HepG2 (cell line): ENCODE results near the gene TMTC4. TPM values are rescaled to one million over a fixed set of nuclear protein-coding genes. Genes with fewer than 3 reads are reported as not detected.

Experiments
- ZNF224 ChIP-seq: sonication (generic); formaldehyde crosslinking; IDR thresholded peaks from 2 replicates; pipeline ENCODE4 v1.5.0; 2020; ENCODE audit warnings: mild to moderate bottlenecking, missing genetic modification reagents
- ZNF256 ChIP-seq: sonication (generic); formaldehyde crosslinking; conservative IDR thresholded peaks from 2 replicates; pipeline ENCODE4 v1.4.0; 2020; ENCODE audit warnings: missing genetic modification reagents
- ZNF446 ChIP-seq: sonication (generic); formaldehyde crosslinking; IDR thresholded peaks from 2 replicates; pipeline ENCODE4 v1.5.0; 2020; ENCODE audit warnings: mild to moderate bottlenecking, missing genetic modification reagents
- ZNF670 ChIP-seq: sonication (generic); formaldehyde crosslinking; IDR thresholded peaks from 2 replicates; pipeline ENCODE4 v1.8.0; 2022; ENCODE audit warnings: mild to moderate bottlenecking, missing genetic modification reagents, borderline replicate concordance
- polyA plus RNA-seq, 8 experiments: library from polyadenylated mRNA; depleted of rRNA in 3 of 8; stranded (reverse) in 7 of 8; unstranded in 1 of 8; fragments of >200 nt; fragmentation: Illumina TruSeq in 4 of 8; extraction: Trizol in 4 of 8; gene quantifications; 2 replicates each; pipeline versions ENCODE4 v1.2.1 to v1.2.3, GENCODE V29; 2011 to 2016; ENCODE audit warnings: low read depth in 4 of 8, missing spikeins in 1 of 8, mixed read lengths in 1 of 8; ENCODE audit not compliant: insufficient read depth in 1 of 8
- total RNA-seq, 5 experiments: library from RNA; depleted of rRNA; stranded (reverse); fragments of >200 nt; fragmentation: Illumina TruSeq; extraction: Trizol; gene quantifications; 2 replicates each; pipeline ENCODE4 v1.2.3, GENCODE V29; 2016; ENCODE audit warnings: low read depth in 1 of 5
- TF ChIP-seq, protein P1 (sequence below): sonication (generic); formaldehyde crosslinking; IDR thresholded peaks from 2 replicates; pipeline ENCODE4 v1.5.1; 2020; ENCODE audit warnings: mild to moderate bottlenecking, missing genetic modification reagents
- TF ChIP-seq, protein P2 (sequence below): sonication (generic); formaldehyde crosslinking; IDR thresholded peaks from 2 replicates; pipeline ENCODE4 v1.8.0; 2022; ENCODE audit warnings: mild to moderate bottlenecking, missing genetic modification reagents, borderline replicate concordance
- TF ChIP-seq, protein P3 (sequence below): sonication (generic); formaldehyde crosslinking; IDR thresholded peaks from 2 replicates; pipeline ENCODE4 v1.5.1; 2020; ENCODE audit warnings: mild to moderate bottlenecking, missing genetic modification reagents, moderate library complexity
- TF ChIP-seq, protein P4 (sequence below): sonication (generic); formaldehyde crosslinking; IDR thresholded peaks from 2 replicates; pipeline ENCODE4 v1.8.1; 2023; ENCODE audit warnings: mild to moderate bottlenecking, missing genetic modification reagents

Gene TMTC4
- total and polyA plus RNA-seq, 2 of the 13 experiments (the other 11 are each of a cell fraction or from before 2014, with no cell fraction given), result 16.0 to 22.6 TPM

DNA sequence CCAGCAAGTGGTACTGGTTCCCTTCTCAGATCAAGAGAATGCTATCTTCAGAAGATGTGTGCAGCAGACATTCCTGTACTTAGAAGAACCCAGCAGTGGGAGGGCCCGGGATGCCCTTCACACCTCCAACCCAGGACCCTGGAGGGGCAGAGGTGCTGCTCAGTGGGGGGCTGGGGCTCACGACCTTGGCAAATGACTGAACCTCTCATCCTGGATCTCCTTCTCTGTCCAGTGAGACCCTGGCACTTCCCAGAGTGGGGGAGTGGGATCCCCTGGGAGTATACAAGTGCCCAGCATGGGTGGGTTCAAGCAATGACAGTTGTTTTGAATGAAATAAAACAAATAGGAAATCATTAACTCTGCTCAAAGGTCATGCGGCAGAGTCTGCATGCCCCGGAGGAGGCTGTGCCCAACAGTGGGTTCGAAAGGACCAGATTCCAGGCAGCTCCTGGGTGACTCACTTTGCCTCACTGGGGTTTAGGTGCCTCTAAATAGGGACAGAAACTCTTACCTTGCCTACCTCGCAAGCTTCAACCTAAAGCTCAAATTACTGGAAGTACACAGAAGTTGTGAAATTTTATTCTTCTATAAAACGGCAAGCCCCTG lies 112.9 kb downstream of the TMTC4 start (continued):
- TF ChIP-seq, protein P1, sequence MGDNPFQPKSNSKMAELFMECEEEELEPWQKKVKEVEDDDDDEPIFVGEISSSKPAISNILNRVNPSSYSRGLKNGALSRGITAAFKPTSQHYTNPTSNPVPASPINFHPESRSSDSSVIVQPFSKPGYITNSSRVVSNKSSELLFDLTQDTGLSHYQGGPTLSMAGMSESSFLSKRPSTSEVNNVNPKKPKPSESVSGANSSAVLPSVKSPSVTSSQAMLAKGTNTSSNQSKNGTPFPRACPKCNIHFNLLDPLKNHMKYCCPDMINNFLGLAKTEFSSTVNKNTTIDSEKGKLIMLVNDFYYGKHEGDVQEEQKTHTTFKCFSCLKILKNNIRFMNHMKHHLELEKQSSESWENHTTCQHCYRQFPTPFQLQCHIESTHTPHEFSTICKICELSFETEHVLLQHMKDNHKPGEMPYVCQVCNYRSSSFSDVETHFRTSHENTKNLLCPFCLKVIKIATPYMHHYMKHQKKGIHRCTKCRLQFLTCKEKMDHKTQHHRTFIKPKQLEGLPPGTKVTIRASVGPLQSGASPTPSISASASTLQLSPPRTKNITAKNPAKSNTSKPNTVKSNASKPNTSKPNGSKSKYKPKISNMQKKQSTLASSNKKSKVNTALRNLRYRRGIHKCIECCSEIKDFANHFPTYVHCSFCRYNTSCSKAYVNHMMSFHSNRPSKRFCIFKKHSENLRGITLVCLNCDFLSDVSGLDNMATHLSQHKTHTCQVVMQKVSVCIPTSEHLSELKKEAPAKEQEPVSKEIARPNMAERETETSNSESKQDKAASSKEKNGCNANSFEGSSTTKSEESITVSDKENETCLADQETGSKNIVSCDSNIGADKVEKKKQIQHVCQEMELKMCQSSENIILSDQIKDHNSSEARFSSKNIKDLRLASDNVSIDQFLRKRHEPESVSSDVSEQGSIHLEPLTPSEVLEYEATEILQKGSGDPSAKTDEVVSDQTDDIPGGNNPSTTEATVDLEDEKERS (CRISPR knock-in tag), result no peak
- TF ChIP-seq, protein P2, sequence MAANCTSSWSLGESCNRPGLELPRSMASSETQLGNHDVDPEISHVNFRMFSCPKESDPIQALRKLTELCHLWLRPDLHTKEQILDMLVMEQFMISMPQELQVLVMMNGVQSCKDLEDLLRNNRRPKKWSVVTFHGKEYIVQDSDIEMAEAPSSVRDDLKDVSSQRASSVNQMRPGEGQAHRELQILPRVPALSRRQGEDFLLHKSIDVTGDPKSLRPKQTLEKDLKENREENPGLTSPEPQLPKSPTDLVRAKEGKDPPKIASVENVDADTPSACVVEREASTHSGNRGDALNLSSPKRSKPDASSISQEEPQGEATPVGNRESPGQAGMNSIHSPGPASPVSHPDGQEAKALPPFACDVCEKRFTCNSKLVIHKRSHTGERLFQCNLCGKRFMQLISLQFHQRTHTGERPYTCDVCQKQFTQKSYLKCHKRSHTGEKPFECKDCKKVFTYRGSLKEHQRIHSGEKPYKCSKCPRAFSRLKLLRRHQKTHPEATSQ, result no peak
- TF ChIP-seq ZNF670 (CRISPR knock-in tag), result no peak
- TF ChIP-seq ZNF446 (CRISPR knock-in tag), result no peak
- TF ChIP-seq, protein P3, sequence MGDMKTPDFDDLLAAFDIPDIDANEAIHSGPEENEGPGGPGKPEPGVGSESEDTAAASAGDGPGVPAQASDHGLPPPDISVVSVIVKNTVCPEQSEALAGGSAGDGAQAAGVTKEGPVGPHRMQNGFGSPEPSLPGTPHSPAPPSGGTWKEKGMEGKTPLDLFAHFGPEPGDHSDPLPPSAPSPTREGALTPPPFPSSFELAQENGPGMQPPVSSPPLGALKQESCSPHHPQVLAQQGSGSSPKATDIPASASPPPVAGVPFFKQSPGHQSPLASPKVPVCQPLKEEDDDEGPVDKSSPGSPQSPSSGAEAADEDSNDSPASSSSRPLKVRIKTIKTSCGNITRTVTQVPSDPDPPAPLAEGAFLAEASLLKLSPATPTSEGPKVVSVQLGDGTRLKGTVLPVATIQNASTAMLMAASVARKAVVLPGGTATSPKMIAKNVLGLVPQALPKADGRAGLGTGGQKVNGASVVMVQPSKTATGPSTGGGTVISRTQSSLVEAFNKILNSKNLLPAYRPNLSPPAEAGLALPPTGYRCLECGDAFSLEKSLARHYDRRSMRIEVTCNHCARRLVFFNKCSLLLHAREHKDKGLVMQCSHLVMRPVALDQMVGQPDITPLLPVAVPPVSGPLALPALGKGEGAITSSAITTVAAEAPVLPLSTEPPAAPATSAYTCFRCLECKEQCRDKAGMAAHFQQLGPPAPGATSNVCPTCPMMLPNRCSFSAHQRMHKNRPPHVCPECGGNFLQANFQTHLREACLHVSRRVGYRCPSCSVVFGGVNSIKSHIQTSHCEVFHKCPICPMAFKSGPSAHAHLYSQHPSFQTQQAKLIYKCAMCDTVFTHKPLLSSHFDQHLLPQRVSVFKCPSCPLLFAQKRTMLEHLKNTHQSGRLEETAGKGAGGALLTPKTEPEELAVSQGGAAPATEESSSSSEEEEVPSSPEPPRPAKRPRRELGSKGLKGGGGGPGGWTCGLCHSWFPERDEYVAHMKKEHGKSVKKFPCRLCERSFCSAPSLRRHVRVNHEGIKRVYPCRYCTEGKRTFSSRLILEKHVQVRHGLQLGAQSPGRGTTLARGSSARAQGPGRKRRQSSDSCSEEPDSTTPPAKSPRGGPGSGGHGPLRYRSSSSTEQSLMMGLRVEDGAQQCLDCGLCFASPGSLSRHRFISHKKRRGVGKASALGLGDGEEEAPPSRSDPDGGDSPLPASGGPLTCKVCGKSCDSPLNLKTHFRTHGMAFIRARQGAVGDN (CRISPR knock-in tag), result peak; percentile 29
- TF ChIP-seq, protein P4, sequence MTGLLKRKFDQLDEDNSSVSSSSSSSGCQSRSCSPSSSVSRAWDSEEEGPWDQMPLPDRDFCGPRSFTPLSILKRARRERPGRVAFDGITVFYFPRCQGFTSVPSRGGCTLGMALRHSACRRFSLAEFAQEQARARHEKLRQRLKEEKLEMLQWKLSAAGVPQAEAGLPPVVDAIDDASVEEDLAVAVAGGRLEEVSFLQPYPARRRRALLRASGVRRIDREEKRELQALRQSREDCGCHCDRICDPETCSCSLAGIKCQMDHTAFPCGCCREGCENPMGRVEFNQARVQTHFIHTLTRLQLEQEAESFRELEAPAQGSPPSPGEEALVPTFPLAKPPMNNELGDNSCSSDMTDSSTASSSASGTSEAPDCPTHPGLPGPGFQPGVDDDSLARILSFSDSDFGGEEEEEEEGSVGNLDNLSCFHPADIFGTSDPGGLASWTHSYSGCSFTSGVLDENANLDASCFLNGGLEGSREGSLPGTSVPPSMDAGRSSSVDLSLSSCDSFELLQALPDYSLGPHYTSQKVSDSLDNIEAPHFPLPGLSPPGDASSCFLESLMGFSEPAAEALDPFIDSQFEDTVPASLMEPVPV (CRISPR knock-in tag), result no peak
- TF ChIP-seq ZNF224, result no peak
- TF ChIP-seq ZNF256, result no peak
